H1 (cell line): Measurements from ENCODE around the gene ATP6V0E2. TPM values are rescaled to one million over a fixed set of nuclear protein-coding genes. Genes with fewer than 3 reads are reported as not detected.

ENCODE experiments used
- CTCF ChIA-PET: fragments of 300-600 bp; sonication (Branson Sonifier 250); formaldehyde crosslinking; loops from one replicate; lab custom pipeline; 2021; ENCODE audit not compliant: partially characterized antibody; lab: Charles Lee
- POLR2A ChIA-PET: fragments of 300-600 bp; sonication (Branson Sonifier 250); formaldehyde crosslinking; loops from one replicate; lab custom pipeline; 2021; ENCODE audit warnings: inconsistent platforms; ENCODE audit not compliant: partially characterized antibody; lab: Charles Lee
- DNase-seq, 2 experiments: peaks; one replicate each; pipeline versions ENCODE4 v3.0.0 to v3.0.0-alpha.2; 2010 to 2022; ENCODE audit warnings: low spot score in 2 of 2, low read depth in 1 of 2, mixed read lengths in 1 of 2
- FAIRE-seq: peaks from 2 replicates; lab custom pipeline; 2011; peaks lifted over from hg19 to GRCh38; lab: Jason Lieb, UNC
- H2AFZ ChIP-seq: 2 replicates; pipeline ENCODE4 v1.8.1; 2012; ENCODE audit warnings: low read length, inconsistent platforms
- H2AK5ac ChIP-seq: 2 replicates; pipeline ENCODE4 v1.6.1; 2013; ENCODE audit warnings: low read depth, low read length
- H2BK120ac ChIP-seq: replicated peaks from 2 replicates; pipeline ENCODE3; 2013; ENCODE audit warnings: low read depth, low read length, inconsistent platforms
- H2BK12ac ChIP-seq: 2 replicates; pipeline ENCODE4 v1.6.1; 2013; ENCODE audit warnings: low read depth, low read length
- H2BK15ac ChIP-seq: 2 replicates; pipeline ENCODE4 v1.6.1; 2013; ENCODE audit warnings: low read length
- H2BK20ac ChIP-seq: 2 replicates; pipeline ENCODE4 v1.6.1; 2013; ENCODE audit warnings: low read length
- H2BK5ac ChIP-seq: 2 replicates; pipeline ENCODE4 v1.6.1; 2013; ENCODE audit warnings: low read depth, low read length
- H3K14ac ChIP-seq: 2 replicates; pipeline ENCODE4 v1.6.1; 2013; ENCODE audit warnings: inconsistent platforms; ENCODE audit not compliant: insufficient read length
- H3K18ac ChIP-seq: 2 replicates; pipeline ENCODE4 v1.6.1; 2013; ENCODE audit warnings: low read length; ENCODE audit errors: extremely low read depth
- H3K23ac ChIP-seq: 2 replicates; pipeline ENCODE4 v1.6.1; 2013; ENCODE audit warnings: inconsistent platforms; ENCODE audit not compliant: insufficient read length
- H3K23me2 ChIP-seq: 2 replicates; pipeline ENCODE4 v1.6.1; 2013; ENCODE audit warnings: low read depth, low read length
- H3K27ac ChIP-seq: 2 replicates; pipeline ENCODE4 v1.6.1; 2011; ENCODE audit warnings: low read depth, low read length, inconsistent platforms
- H3K27me3 ChIP-seq, 4 experiments: replicated peaks in 1 of 4; 1 replicate in 1 of 4; 2 replicates in 3 of 4; pipeline versions ENCODE4 v1.6.1 to v1.8.1; 2011 to 2013; ENCODE audit warnings: low read length in 3 of 4, mild to moderate bottlenecking in 3 of 4, inconsistent platforms in 2 of 4, mixed read lengths in 2 of 4, moderate library complexity in 1 of 4; ENCODE audit not compliant: control insufficient read depth in 3 of 4, insufficient read depth in 3 of 4; ENCODE audit errors: extremely low read depth in 1 of 4
- H3K36me3 ChIP-seq, 4 experiments: 2 replicates each; pipeline versions ENCODE4 v1.6.1 to v1.8.1; 2011 to 2013; ENCODE audit warnings: mild to moderate bottlenecking in 4 of 4, low read length in 3 of 4, moderate library complexity in 2 of 4, control low read depth in 1 of 4, inconsistent platforms in 1 of 4; ENCODE audit not compliant: insufficient read depth in 4 of 4, control insufficient read depth in 2 of 4
- H3K4ac ChIP-seq: replicated peaks from 2 replicates; pipeline ENCODE3; 2013; ENCODE audit warnings: low read length, low read depth, mixed read lengths, inconsistent platforms; ENCODE audit not compliant: insufficient read length
- H3K4me1 ChIP-seq, 4 experiments: replicated peaks in 1 of 4; 1 replicate in 1 of 4; 2 replicates in 3 of 4; pipeline versions ENCODE4 v1.6.1 to v1.8.1; 2011 to 2013; ENCODE audit warnings: low read length in 3 of 4, inconsistent platforms in 2 of 4, mixed read lengths in 1 of 4; ENCODE audit not compliant: insufficient read depth in 4 of 4, control insufficient read depth in 3 of 4
- H3K4me2 ChIP-seq, 2 experiments: 2 replicates each; pipeline versions ENCODE4 v1.6.1 to v1.8.1; 2011 to 2013; ENCODE audit warnings: low read depth in 2 of 2, low read length in 2 of 2, control low read depth in 1 of 2, inconsistent platforms in 1 of 2, mild to moderate bottlenecking in 1 of 2; ENCODE audit not compliant: insufficient read depth in 1 of 2
- H3K4me3 ChIP-seq, 4 experiments: fragments of 200-600, 300-600 bp in 1 of 4; sonication (generic), shearing (Covaris generic), sonication (Bioruptor Twin) in 1 of 4; 2 replicates each; pipeline versions ENCODE4 v1.5.1 to v1.8.1; 2011 to 2016; ENCODE audit warnings: low read length in 4 of 4, low read depth in 3 of 4, control low read depth in 2 of 4, inconsistent platforms in 2 of 4, mild to moderate bottlenecking in 2 of 4, mixed read lengths in 1 of 4, moderate library complexity in 1 of 4; ENCODE audit not compliant: insufficient read depth in 2 of 4; ENCODE audit errors: extremely low read depth in 1 of 4
- H3K56ac ChIP-seq: replicated peaks from 2 replicates; pipeline ENCODE3; 2013; ENCODE audit warnings: low read depth, mild to moderate bottlenecking, mixed read lengths, low read length, inconsistent platforms; ENCODE audit not compliant: insufficient read length
- H3K79me1 ChIP-seq: 2 replicates; pipeline ENCODE4 v1.6.1; 2013; ENCODE audit warnings: low read depth, low read length, control low read depth
- H3K79me2 ChIP-seq, 2 experiments: 2 replicates each; pipeline versions ENCODE4 v1.6.1 to v1.8.1; 2012 to 2013; ENCODE audit warnings: low read length in 2 of 2, mild to moderate bottlenecking in 2 of 2, inconsistent platforms in 1 of 2; ENCODE audit not compliant: insufficient read depth in 2 of 2, control insufficient read depth in 1 of 2
- H3K9ac ChIP-seq, 4 experiments: replicated peaks in 1 of 4; 1 replicate in 1 of 4; 2 replicates in 3 of 4; pipeline versions ENCODE4 v1.6.1 to v1.8.1; 2011 to 2013; ENCODE audit warnings: low read depth in 3 of 4, low read length in 3 of 4, control low read depth in 2 of 4, mild to moderate bottlenecking in 2 of 4, moderate library complexity in 2 of 4, inconsistent platforms in 1 of 4; ENCODE audit errors: extremely low read depth in 1 of 4
- H3K9me3 ChIP-seq, 2 experiments: 2 replicates each; pipeline versions ENCODE4 v1.6.1 to v1.8.1; 2012 to 2013; ENCODE audit warnings: mild to moderate bottlenecking in 2 of 2, moderate library complexity in 2 of 2, control low read depth in 1 of 2, inconsistent platforms in 1 of 2, low read depth in 1 of 2, low read length in 1 of 2, mixed read lengths in 1 of 2; ENCODE audit not compliant: insufficient read depth in 2 of 2
- H4K20me1 ChIP-seq, 2 experiments: replicated peaks in 1 of 2; 2 replicates each; pipeline versions ENCODE3 to v1.8.1; 2011 to 2013; ENCODE audit warnings: inconsistent platforms in 2 of 2, low read length in 2 of 2, mild to moderate bottlenecking in 1 of 2; ENCODE audit not compliant: insufficient read depth in 2 of 2, control insufficient read depth in 1 of 2
- H4K5ac ChIP-seq: 2 replicates; pipeline ENCODE4 v1.6.1; 2013; ENCODE audit warnings: low read length, low read depth, mixed read lengths, inconsistent platforms; ENCODE audit not compliant: insufficient read length
- H4K8ac ChIP-seq: 2 replicates; pipeline ENCODE4 v1.8.0; 2013; ENCODE audit warnings: mild to moderate bottlenecking, moderate library complexity, low read length, inconsistent platforms; ENCODE audit not compliant: insufficient read depth; ENCODE audit errors: extremely low read depth
- H4K91ac ChIP-seq: replicated peaks from 2 replicates; pipeline ENCODE3; 2013; ENCODE audit warnings: low read length, mixed read lengths, inconsistent platforms; ENCODE audit not compliant: insufficient read length
- CEBPB ChIP-seq: IDR thresholded peaks from 2 replicates; pipeline ENCODE4 v1.6.1; 2012; ENCODE audit warnings: low read depth, low read length
- MAFK ChIP-seq: IDR thresholded peaks from 2 replicates; pipeline ENCODE4 v1.6.1; 2012; ENCODE audit warnings: low read depth, mild to moderate bottlenecking, improper control_type of control experiment, low read length
- POLR2A ChIP-seq, 2 experiments: IDR thresholded peaks; 1 replicate in 1 of 2; 2 replicates in 1 of 2; pipeline ENCODE4 v1.6.1; 2011; ENCODE audit warnings: low read depth in 2 of 2, low read length in 2 of 2, mild to moderate bottlenecking in 2 of 2; ENCODE audit errors: control extremely low read depth in 1 of 2
- POLR2AphosphoS5 ChIP-seq: IDR thresholded peaks from 2 replicates; pipeline ENCODE4 v1.6.1; 2011; ENCODE audit warnings: low read depth, low read length
- RBBP5 ChIP-seq: IDR thresholded peaks from 2 replicates; pipeline ENCODE4 v1.7.1; 2012; ENCODE audit warnings: low read depth, mild to moderate bottlenecking, inconsistent platforms, low read length, moderate library complexity, borderline replicate concordance
- RXRA ChIP-seq: IDR thresholded peaks from 2 replicates; pipeline ENCODE4 v1.6.1; 2011; ENCODE audit warnings: low read depth, mild to moderate bottlenecking, low read length, moderate library complexity; ENCODE audit not compliant: insufficient read depth
- TAF7 ChIP-seq: optimal IDR thresholded peaks from 2 replicates; pipeline ENCODE3; 2011; ENCODE audit warnings: low read depth, mild to moderate bottlenecking, inconsistent platforms, low read length, moderate library complexity, borderline replicate concordance
- TBP ChIP-seq: IDR thresholded peaks from 2 replicates; pipeline ENCODE4 v1.6.1; 2011; ENCODE audit warnings: low read depth, low read length, improper control_type of control experiment
- WGBS, 2 experiments: shearing (Covaris generic) in 1 of 2; methylation state at CpG; one replicate each; pipeline versions ENCODE4 v1.1.6 to v1.1.7; 2013 to 2015; ENCODE audit warnings: low lambda C conversion rate in 2 of 2, mixed read lengths in 2 of 2, inconsistent platforms in 1 of 2, low coverage in 1 of 2, missing lambda C conversion rate in 1 of 2; ENCODE audit not compliant: insufficient replicate concordance in 2 of 2, insufficient coverage in 1 of 2, insufficient read length in 1 of 2; ENCODE audit errors: extremely low coverage in 1 of 2, missing lambda C conversion rate in 1 of 2; 5-methylcytosine and 5-hydroxymethylcytosine counted together
- polyA plus RNA-seq, 7 experiments: library from polyadenylated mRNA; depleted of rRNA in 3 of 7; stranded (reverse) in 5 of 7; unstranded in 2 of 7; fragments of >200 nt in 5 of 7; fragments of 200-250 nt in 2 of 7; gene quantifications; 1 replicate in 5 of 7; 2 replicates in 1 of 7; 4 replicates in 1 of 7; pipeline versions ENCODE4 v1.2.1 to v1.2.3, GENCODE V29; 2011 to 2013; ENCODE audit warnings: missing spikeins in 2 of 7, mixed read lengths in 2 of 7
- total RNA-seq: library from RNA; stranded (reverse); fragmentation: NEBNext Ultra II Directional; extraction: Animal tissue kit (Norgen Biotek cat#: 25700); gene quantifications from 2 replicates; pipeline ENCODE4 v1.2.1, GENCODE V29; 2021
- TF ChIP-seq, protein P1 (sequence below): IDR thresholded peaks from 2 replicates; pipeline ENCODE4 v1.6.1; 2012; ENCODE audit warnings: low read length, inconsistent platforms

The ATP6V0E2 gene
- total and polyA plus RNA-seq, 2 of the 8 experiments (the other 6 are each of a cell fraction or from before 2014, with no cell fraction given): 26.1 to 47.9 TPM

DNA sequence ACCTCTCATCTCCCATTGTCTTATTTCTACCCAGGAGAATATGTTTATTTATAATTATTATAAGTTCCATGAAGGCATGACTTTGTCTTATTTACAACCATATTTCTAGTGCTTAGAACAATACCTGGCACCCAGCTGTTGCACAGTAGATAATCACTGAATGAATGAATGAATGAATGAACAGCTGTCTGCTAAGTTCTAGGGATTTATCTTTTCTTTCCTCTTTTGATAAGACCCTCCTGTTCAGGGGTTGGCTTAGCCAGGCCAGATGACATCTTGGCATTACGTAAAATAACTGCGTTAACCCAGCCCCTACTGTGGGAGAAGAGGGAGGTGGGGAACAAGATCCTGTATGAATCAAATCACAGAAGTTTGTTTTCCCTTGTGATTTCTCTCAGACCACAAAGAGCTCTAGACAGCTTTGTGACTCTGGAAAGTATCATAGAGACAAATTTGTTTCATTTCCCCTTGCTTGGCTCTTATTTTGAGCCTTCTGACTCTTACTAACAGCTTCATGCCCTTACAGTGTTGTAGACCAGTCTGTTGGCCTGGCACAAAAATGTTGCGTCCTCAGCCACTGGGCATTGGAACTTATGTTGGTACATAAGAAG, 27.2 kb upstream of the ATP6V0E2 start:
- H3K23me2 ChIP-seq: no peaks in the 10 kb centered on the region
- H2AK5ac ChIP-seq: no peak overlapping the region
- FAIRE-seq (no peak), DNase-seq (no peak)
- no peak overlapping the region for H2BK120ac ChIP-seq
- no peak overlapping the region for H2BK5ac ChIP-seq
- H3K27ac ChIP-seq: no peak overlapping the region
- no peaks in the 10 kb centered on the region for H3K79me1 ChIP-seq
- H3K56ac ChIP-seq: no peak overlapping the region
- TF ChIP-seq, protein P1, sequence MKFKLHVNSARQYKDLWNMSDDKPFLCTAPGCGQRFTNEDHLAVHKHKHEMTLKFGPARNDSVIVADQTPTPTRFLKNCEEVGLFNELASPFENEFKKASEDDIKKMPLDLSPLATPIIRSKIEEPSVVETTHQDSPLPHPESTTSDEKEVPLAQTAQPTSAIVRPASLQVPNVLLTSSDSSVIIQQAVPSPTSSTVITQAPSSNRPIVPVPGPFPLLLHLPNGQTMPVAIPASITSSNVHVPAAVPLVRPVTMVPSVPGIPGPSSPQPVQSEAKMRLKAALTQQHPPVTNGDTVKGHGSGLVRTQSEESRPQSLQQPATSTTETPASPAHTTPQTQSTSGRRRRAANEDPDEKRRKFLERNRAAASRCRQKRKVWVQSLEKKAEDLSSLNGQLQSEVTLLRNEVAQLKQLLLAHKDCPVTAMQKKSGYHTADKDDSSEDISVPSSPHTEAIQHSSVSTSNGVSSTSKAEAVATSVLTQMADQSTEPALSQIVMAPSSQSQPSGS: no peak
- TF ChIP-seq POLR2AphosphoS5: no peak
- no peak for TF ChIP-seq MAFK
- TF ChIP-seq TBP: no peak
- TF ChIP-seq RXRA: no peak
- no peak for TF ChIP-seq TAF7
- TF ChIP-seq RBBP5: no peak
- no peak for TF ChIP-seq CEBPB
- TF ChIP-seq POLR2A (IDR thresholded peaks at IDR 0.05; ENCODE audit: control extremely low read depth in 1 of 2, low read depth in 2 of 2, low read length in 2 of 2): no peak
- H3K23ac ChIP-seq: no peak overlapping the region
- no peak overlapping the region for H3K4ac ChIP-seq
- H3K18ac ChIP-seq: no peak overlapping the region
- no peak overlapping the region for H3K14ac ChIP-seq
- no peaks in the 10 kb centered on the region for H3K36me3 ChIP-seq
- no peak overlapping the region for H4K5ac ChIP-seq
- H2AFZ ChIP-seq: no peak overlapping the region
- no peaks in the 10 kb centered on the region for H3K79me2 ChIP-seq
- no peak overlapping the region for H3K9ac ChIP-seq
- H3K4me3 ChIP-seq: no peak overlapping the region
- no peaks in the 10 kb centered on the region; a peak in 1 of 7 replicates for H3K27me3 ChIP-seq
- ChIA-PET CTCF (interaction anchor here (0.6 to 13.8 kb wide), 7 partner anchors 11 to 67 kb away, joined by 3 to 209 read pairs (median 3); no protein-coding TSS in a partner anchor), POLR2A (no interaction called here)
- H3K4me1 ChIP-seq: 0 out of 7 replicates have a peak, but pooled peaks cover 0 to 2% (median 0%) of the 10 kb centered on the region in 4 experiments
- H2BK15ac ChIP-seq: no peak overlapping the region
- H3K9me3 ChIP-seq: no peaks in the 10 kb centered on the region
- 89% methylated on average over 3 of the region's 3 CpGs; no CpG with 5 or more reads in 1 of the 2 experiments for WGBS, 2 experiments
- no peak overlapping the region for H2BK12ac ChIP-seq
- no peaks in the 10 kb centered on the region for H4K20me1 ChIP-seq
- H2BK20ac ChIP-seq: no peak overlapping the region
- no peak overlapping the region for H4K91ac ChIP-seq
- no peak overlapping the region for H3K4me2 ChIP-seq
- H4K8ac ChIP-seq: no peak overlapping the region
